ENCODE data around the gene ZNF722.
"Not testable (repeated sequence)": the region's sequence is repeated elsewhere in the genome, so short reads cannot be mapped to it uniquely, and the experiment has no call there.

The ZNF722 gene

GRCh38 chr7:63998549-63998948 is at the start of gene ZNF722:
Gene ZNF722 (plus strand): TSS chr7:63998849. CDS start chr7:63998962, 113 bp downstream.
- no peak for DNase-seq

- no peak for DNase-seq
Observed at GRCh38 chr7:63953181-63953580, 45.5 kb upstream of the ZNF722 start.

GRCh38 chr7:63968629-63969028 is 30.0 kb upstream of the ZNF722 start:
- no peak for DNase-seq

DNA sequence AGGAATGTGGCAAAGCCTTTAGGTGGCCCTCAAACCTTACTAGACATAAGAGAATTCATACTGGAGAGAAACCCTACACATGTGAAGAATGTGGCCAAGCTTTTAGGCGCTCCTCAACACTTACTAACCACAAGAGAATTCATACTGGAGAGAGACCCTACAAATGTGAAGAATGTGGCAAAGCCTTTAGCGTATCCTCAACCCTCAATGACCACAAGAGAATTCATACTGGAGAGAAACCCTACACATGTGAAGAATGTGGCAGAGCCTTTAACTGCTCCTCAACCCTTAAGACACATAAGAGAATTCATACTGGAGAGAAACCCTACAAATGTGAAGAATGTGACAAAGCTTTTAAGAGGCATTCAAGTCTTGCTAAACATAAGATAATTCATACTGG is 16.8 kb downstream of the ZNF722 start:
- DNase-seq, result not testable (repeated sequence)

DNA sequence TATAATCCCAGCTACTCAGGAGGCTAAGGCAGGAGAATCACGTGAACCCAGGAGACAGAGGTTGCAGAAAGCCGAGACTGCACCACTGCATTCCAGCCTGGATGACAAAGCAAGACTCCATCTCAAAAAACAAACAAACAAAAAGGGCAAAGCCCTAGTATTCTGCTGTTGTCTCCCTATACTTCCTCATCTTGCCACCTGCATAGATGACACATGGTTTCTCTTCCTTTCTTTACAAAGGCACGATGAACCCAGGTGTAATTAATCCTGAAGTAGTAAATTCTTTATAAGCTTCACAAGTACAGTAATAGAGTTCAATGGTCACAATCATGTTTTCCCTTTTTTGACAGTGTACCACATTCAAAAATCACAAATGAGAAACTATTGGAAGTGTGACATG is 36.7 kb downstream of the ZNF722 start:
- no peak for DNase-seq

GRCh38 chr7:64037095-64037494 is 38.4 kb downstream of the ZNF722 start:
- DNase-seq, result no peak

DNA sequence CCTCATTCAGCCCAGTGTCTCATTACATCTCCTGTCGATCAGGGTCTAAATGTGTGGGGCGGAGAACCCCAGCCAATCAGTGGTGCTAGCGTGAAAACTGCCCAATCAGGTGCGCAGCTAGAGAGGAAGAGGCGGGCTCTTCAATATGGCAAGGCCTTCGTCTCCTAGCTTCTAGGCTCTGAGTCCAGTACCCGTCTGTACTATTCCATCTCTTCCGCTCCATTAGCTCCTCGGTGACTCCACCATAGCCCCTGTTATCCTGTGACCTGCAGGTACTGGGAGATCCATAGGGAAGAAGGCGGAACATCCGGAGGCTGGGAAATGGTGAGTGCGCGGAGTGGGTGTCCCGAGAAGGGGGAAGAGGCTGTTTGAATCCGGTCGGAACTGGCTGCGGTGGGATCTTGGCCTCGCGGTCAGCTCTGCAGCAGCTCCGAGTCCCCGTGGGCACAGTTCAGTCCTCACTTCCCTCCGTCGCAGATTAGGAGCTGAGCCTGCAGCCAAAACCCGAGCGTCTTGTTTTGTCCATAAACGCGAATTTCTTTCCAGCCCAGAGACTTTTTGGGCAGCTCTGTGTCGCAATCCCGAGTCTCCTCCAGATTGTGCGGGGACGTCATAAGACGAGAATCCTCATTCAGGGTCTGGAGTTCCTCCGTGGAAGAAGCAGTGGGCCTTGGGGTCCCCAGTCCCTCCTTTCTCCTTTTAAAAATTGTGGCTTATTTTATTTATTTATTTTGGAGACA is 46.8 kb downstream of the ZNF722 start, which contains the start of gene ZNF727:
TSS of gene ZNF727 (plus strand) at position 134 of the 740 bp plus-strand sequence. CDS start at position 322, 188 bp downstream.
- no peak for DNase-seq

- DNase-seq, result no peak
Observed at GRCh38 chr7:64046041-64046389, 47.4 kb downstream of the ZNF722 start.

Measured in GF-D8 (cell line).